EL (cell line): ENCODE data around the gene SUMF2.
"Not testable (repeated sequence)": the region's sequence is repeated elsewhere in the genome, so short reads cannot be mapped to it uniquely, and the experiment has no call there.

ENCODE experiments used
- DNase-seq: peaks from one replicate; pipeline ENCODE4 v3.0.0-alpha.2; 2016

SUMF2 gene

DNA sequence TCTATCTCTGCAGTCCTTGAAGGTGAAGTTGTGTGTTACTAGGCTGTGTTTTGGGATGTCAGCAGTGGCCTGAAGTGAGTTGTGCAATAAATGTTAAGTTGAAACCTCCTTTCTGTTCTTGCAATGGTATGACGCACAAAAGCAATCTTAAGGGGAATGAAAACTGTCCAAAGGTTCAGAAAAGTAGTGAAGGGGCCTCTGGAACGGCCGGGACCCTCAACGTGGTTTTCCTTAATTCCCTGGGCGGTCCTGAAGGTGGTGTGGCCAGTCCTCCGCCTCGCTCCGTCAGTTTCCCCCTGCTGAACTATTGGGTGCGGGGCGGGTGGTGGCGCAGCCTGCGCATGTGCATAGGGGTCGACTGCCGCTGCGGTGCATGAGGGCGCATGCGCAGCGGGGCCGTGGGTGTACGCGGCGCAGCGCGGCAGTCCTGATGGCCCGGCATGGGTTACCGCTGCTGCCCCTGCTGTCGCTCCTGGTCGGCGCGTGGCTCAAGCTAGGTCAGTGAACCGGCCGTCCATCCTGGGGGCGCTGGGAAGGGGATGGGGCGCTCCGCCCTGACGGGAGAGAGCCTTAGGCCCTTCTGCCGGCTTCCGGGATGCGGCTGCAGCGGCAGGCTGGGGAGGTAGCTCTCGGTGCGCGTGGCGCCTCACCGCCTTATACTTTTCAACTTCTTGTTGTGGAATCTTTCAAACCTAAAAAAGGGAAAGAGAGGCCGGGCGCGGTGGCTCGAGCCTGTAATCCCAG lies at the start of gene SUMF2:
SUMF2 (plus strand) TSS at position 405 of the 744 bp plus-strand sequence; CDS start at position 431, 26 bp downstream.
- peak; percentile 88 for DNase-seq

DNA sequence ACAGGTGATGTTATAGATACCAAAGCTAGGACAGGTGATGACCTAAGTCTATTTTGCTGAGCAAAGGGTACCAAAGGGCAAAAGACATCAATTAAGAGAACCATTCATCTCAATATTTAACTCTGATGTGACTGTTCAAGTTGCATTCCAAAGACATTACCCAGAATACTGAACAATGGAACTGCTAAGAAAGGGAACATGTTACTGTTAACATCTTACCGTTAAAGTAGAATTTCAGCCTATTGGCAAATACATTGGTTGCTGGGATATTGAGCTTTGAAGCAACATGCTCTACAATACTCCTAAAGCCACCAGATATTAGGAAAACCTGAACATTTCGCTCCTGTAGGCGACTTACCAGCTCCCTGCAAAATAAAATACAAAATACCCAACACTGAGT lies 47.1 kb upstream of the SUMF2 start:
- not testable (repeated sequence) for DNase-seq

- no peak for DNase-seq
Measured at GRCh38 chr7:56019501-56019900, 44.6 kb upstream of the SUMF2 start.

- DNase-seq = no peak
Measured at GRCh38 chr7:56023500-56023899, 40.6 kb upstream of the SUMF2 start.

DNA sequence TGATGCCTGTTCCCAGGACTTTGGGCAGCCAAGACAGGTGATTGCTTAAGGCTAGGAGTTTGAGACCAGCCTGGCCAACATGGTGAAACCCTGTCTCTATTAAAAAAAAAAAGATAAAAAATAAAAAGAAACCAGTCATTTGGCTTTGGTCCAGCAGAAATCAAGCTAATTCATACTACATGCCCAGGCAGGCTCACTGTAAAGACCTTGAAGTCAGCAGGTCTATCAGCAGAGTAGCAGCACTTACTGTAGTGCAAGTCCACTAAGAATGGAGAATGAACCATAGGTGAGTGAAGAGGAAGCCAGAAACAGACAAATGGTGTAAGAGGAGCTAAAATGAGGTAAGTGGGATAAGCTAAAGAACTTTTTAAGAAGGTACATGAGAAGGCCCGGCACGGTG lies 37.5 kb upstream of the SUMF2 start:
- DNase-seq = no peak

DNA sequence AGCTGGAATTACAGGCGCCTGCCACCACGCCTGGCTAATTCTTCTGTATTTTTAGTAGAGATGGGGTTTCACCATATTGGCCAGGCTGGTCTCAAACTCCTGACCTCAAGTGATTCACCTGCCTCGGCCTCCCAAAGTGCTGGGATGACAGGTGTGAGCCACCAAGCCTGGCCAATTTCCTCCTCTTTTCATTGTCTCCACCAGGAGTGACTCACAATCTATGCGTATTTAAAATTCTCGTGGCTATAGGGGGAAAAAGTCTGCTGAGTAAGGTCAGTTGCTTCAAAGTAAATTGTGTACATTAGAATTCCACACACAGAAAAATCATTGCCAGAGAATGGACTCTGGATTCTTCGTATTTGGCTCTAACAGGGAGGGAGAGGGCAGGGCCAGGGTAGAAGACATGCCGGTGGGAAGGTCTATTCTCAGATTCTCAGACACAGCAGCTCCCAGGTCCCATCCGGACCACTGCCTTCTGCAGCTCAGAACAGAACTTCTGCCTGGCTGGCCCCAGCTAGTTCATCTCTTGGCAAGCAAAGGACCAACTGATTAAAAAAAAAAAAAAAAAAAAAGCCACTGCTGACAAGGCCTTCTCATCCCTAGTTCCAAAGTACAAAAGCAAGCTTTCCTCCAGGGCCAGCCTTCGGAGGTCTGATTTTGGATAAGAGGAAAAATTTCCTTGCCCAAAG lies 35.0 kb upstream of the SUMF2 start:
- DNase-seq = peak; percentile 5

DNA sequence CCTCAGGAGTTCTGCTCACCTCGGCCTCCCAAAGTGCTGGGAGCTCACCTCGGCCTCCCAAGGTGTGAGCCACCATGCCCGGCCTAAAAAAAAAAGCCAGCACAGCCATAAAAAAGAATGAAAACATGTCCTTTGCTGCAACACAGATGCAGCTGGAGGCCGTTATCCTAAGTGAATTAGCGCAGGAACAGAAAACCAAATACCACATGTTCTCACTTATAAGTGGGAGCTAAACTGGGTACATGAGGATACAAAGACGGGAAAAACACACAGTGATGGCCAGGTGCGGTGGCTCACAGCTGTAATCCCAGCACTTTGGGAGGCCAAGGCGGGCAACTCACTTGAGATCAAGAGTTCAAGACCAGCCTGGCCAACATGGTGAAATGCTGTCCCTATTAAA lies 33.7 kb upstream of the SUMF2 start:
- DNase-seq = no peak

DNA sequence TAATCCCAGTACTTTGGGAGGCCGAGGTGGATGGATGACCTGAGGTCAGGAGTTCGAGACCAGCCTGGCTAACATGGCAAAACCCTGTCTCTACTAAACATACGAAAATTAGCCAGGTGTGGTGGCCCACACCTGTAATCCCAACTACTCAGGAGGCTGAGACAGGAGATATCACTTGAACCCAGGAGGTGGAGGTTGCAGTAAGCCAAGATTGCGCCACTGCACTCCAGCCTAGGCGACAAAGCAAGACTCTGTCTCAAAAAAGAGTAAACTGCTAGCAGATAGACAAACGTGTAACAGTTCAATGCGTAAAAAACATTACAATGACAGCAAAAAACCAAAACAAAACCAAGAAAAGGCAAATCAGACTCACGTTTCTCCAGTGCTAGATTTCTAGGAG lies 32.5 kb upstream of the SUMF2 start:
- DNase-seq = not testable (repeated sequence)

DNA sequence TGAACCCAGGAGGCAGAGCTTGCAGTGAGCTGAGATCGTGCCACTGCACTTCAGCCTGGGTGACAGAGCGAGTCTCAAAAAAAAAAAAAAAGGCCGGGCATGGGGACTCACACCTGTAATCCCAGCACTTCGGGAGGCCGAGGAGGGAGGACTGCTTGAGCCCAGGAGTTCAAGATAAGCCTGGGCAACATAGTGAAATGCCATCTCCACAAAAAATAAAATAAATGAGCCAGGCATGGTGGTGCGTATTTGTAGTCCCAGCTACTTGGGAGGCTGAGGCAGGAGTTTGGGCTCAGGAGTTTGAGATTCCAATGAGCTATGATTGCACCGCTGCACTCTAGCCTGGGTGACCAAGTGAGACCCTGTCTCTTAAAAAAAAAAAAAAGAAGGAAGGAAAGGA lies 31.5 kb upstream of the SUMF2 start:
- not testable (repeated sequence) for DNase-seq

- peak; percentile 83 for DNase-seq
Measured at GRCh38 chr7:56033671-56034432, 30.2 kb upstream of the SUMF2 start.

DNA sequence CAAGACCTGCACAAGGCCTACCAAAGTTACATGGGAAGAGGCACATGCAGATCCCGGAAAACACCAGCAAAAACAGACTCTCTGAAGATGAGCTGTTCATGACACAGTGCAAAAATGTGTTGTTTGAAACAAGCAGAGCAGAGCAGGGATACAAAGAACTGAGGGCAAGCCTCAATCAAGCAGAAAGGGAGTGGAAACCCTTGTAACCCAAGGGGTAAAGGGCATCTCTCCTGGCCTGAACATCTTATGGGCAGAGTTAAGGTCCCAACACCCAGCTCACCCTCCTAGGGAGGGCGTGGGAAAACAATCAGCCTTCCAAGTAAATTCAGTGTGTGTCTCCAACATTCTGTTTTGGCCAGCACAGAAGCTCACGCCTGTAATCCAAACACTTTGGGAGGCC lies 23.4 kb upstream of the SUMF2 start:
- no peak for DNase-seq

DNA sequence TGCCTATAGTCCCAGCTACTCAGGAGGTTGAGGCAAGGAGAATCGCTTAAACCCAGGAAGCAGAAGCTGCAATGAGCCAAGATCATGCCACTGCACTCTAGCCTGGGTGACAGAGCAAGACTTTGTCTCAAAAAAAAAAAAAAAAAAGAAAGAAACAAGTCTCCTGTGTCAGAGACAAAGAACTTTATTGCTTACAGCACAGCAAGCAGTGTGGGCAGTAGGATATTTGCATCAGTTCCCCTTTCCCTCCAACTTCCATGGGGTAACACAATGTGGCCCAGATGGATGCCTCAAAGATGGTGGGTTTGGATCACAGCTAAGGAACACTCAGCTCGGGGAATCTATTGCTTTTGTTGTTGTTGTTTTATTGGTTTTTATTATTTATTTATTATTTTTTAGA lies 18.3 kb upstream of the SUMF2 start:
- not testable (repeated sequence) for DNase-seq

- peak; percentile 63 for DNase-seq
Measured at GRCh38 chr7:56046721-56047445, 17.2 kb upstream of the SUMF2 start.

DNA sequence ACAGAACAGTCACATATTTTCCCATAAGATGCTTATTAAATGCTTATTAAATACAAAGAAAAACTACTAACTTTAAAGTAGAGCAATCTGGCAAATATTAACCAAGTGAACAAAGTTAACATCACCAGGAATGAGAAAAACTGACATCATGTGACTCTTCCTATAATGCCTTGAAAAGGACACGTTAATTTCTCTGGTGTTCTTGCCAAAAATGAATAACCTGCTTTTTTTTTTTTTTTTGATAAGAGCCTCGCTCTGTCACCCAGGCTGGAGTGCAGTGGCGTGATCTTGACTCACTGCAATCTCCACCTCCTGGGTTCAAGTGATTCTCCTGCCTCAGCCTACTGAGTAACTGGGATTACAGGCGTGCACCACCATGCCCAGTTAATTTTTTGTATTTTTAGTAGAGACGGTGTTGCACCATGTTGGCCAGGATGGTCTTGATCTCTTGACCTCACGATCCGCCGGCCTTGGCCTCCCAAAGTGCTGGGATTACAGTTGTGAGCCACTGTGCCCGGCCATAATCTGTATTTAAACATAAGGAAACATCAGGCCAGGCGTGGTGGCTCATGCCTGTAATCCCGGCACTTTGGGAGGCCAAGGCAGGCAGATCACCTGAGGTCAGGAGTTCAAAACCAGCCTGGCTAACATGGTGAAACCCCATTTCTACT lies 16.5 kb upstream of the SUMF2 start:
- DNase-seq = not testable (repeated sequence)

DNA sequence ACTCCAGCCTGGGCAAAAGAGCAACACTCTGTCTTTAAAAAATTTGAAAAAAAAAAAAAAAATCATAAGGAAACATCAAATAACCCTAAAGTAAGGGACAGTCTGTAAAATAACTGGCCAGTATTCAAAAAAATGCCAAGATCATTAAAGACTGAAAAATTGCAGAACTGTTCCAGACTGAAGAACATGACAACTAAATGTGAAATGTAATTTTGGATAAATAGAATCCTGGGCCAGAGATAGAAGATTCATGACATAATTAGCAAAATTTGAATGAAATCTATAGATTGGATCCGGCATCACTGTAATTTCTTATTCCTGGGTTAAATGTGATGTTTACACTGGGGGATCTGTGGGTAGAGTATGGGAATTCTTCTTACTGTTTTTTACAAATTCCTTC lies 15.8 kb upstream of the SUMF2 start:
- no peak for DNase-seq

DNA sequence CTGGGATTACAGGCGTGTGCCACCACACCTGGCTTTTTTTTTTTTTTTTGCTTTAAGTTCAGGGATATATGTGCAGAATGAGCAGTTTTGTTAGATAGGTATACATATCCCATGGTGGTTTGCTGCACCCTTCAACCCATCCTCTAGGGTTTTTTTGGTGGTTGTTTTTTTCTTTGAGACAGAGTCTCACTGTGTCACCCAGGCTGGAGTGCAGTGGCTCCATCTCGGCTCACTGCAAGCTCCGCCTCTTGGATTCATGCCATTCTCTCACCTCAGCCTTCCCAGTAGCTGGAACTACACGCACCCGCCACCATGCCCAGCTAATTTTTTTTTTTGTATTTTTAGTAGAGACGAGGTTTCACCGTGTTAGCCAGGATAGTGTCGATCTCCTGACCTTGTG lies 15.3 kb upstream of the SUMF2 start:
- peak; percentile 7 for DNase-seq

GRCh38 chr7:56051053-56051338 lies 13.1 kb upstream of the SUMF2 start:
- DNase-seq = no peak

DNA sequence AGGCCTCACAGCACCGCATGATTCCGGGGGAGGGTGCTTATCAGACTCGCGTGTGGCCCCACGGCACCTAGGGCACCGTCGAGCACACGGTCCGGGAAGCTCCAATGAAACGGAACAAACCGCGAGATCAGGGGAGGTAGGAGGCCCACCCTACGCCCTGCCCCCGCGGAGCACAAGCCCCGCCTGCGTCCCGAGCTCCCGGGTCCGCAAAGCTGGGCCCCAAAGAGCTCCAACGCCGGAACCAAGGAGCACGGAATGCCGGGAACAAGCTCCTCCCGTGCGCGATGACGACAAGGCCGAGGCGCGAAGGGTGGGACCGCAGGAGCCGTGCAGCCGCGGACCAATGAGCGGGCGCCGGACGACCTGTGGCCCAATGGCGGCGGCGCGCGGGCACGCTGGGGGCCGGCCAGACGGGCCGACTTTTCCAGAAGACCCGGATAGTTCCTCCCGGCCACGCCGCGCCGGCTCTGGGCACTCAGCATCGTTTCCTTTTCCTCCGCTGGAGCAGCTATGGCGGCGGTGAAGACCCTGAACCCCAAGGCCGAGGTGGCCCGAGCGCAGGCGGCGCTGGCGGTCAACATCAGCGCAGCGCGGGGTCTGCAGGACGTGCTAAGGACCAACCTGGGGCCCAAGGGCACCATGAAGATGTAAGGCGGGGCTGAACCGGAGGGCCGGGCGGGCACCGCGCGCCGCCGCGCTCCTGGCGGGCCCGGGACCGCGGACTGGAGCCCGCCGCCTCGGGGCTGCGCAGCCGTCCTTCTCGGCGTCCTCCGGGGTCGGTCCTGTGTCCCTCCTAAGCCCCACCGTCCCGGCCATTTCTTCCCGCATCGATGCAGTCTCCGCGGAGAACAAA lies 12.5 kb upstream of the SUMF2 start, which contains the start of the genes CCT6A and PSPH:
CCT6A (plus strand) TSS at position 427 of the 853 bp plus-strand sequence; CDS start at position 511, 84 bp downstream.
PSPH (minus strand) TSS at position 106 of the 853 bp plus-strand sequence. CDS start 30,232 bp downstream, outside the sequence.
- peak; percentile 99 for DNase-seq

- DNase-seq = no peak
Measured at GRCh38 chr7:56053379-56053778, 10.7 kb upstream of the SUMF2 start.

DNA sequence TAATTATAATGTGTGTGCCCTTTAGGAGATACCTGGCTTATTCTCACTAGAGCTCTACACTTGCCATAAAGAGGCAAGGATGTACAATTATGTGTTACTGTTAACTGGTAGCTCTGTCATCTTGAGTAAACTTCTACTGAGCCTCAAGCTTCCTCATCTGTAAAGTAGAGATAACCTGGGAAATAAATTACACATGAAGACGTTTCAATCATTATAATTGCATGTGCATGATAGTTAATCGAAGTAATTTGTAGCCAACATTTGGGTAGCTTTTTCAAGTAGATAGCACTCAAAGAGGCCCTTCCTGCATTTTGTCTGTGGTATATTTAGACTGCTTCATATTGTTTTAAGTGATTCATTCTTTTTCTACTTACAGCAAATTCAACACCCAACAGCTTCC lies 10.1 kb upstream of the SUMF2 start:
- no peak for DNase-seq

GRCh38 chr7:56062382-56062781 lies 1.7 kb upstream of the SUMF2 start:
- peak; percentile 81 for DNase-seq
